ENCODE data around the gene HOXD9. TPM values are rescaled to one million over a fixed set of nuclear protein-coding genes. Genes with fewer than 3 reads are reported as not detected.

Gene HOXD9
- polyA plus RNA-seq, 1 donor from 2014 or later: not detected

- H3K27me3 ChIP-seq (ENCODE audit: insufficient read depth, low read depth, low read length): peaks cover 100% of the 10 kb centered on the region
- no peaks in the 10 kb centered on the region for H3F3A ChIP-seq (ENCODE audit: insufficient read depth, low read length, poor library complexity, severe bottlenecking)
- no peak within 1 kb of the TSS for H3K4me3 ChIP-seq (ENCODE audit: low read length)
- no peak within 1 kb of the TSS for H3K4me2 ChIP-seq (ENCODE audit: low read length)
- H3K9me2 ChIP-seq (ENCODE audit: insufficient read depth, low read length): no peaks in the 10 kb centered on the region
- TF ChIP-seq POLR2AphosphoS5 (IDR thresholded peaks at IDR 0.05) (no peak), RAD21 (conservative IDR thresholded peaks at IDR 0.05) (no peak), TAF1 (IDR thresholded peaks at IDR 0.05; ENCODE audit: low read depth) (no peak), CTCF (IDR thresholded peaks at IDR 0.05; ENCODE audit: poor library complexity, severe bottlenecking) (no peak), MXI1 (conservative IDR thresholded peaks at IDR 0.05; ENCODE audit: poor library complexity, severe bottlenecking) (no peak), EZH2 (IDR thresholded peaks at IDR 0.05; ENCODE audit: borderline replicate concordance, insufficient read depth, low read length, poor library complexity, severe bottlenecking) (peak; percentile 67)
- no peak within 1 kb of the TSS for H3K9ac ChIP-seq (ENCODE audit: low read length)
- peaks cover 7% of the 10 kb centered on the region for H3K9me3 ChIP-seq (ENCODE audit: low read length)
- no peaks in the 10 kb centered on the region for H4K20me1 ChIP-seq (ENCODE audit: insufficient read depth)
- H2AFZ ChIP-seq (ENCODE audit: low read depth, low read length): no peak within 1 kb of the TSS
- H3K79me2 ChIP-seq (replicated peaks; ENCODE audit: insufficient read depth, low read length): no peaks in the 10 kb centered on the region
- no peak within 1 kb of the TSS for H3K27ac ChIP-seq (ENCODE audit: low read length)
- H3K36me3 ChIP-seq (ENCODE audit: insufficient read depth, low read length): no peaks in the 10 kb centered on the region
These were observed 22.6 kb upstream of the HOXD9 start, which contains the start of gene HOXD12 for GRCh38 chr2:176099728-176100546. Gene HOXD12 (plus strand): TSS chr2:176099795. CDS start chr2:176099802, 7 bp downstream.

GRCh38 chr2:176100547-176101140 is 21.9 kb upstream of the HOXD9 start:
- Histone ChIP-seq H3K9ac (ENCODE audit: low read length) (no peak overlapping the region), H3K36me3 (ENCODE audit: insufficient read depth, low read length) (no peaks in the 10 kb centered on the region), H3K4me2 (ENCODE audit: low read length) (no peak overlapping the region), H2AFZ (ENCODE audit: low read depth, low read length) (no peak overlapping the region), H3K79me2 (replicated peaks; ENCODE audit: insufficient read depth, low read length) (no peaks in the 10 kb centered on the region), H3K27me3 (ENCODE audit: insufficient read depth, low read depth, low read length) (peaks cover 100% of the 10 kb centered on the region), H3K4me3 (ENCODE audit: low read length) (no peak overlapping the region), H3K27ac (ENCODE audit: low read length) (no peak overlapping the region), H3K9me3 (ENCODE audit: low read length) (peaks cover 7% of the 10 kb centered on the region), H4K20me1 (ENCODE audit: insufficient read depth) (no peaks in the 10 kb centered on the region), H3F3A (ENCODE audit: insufficient read depth, low read length, poor library complexity, severe bottlenecking) (no peaks in the 10 kb centered on the region), H3K9me2 (ENCODE audit: insufficient read depth, low read length) (no peaks in the 10 kb centered on the region)
- TF ChIP-seq POLR2AphosphoS5 (IDR thresholded peaks at IDR 0.05): peak; percentile 13
- TF ChIP-seq CTCF (IDR thresholded peaks at IDR 0.05; ENCODE audit: poor library complexity, severe bottlenecking): no peak

- Histone ChIP-seq H3K79me2 (replicated peaks; ENCODE audit: insufficient read depth, low read length) (no peaks in the 10 kb centered on the region), H3K9me2 (ENCODE audit: insufficient read depth, low read length) (no peaks in the 10 kb centered on the region), H3K27ac (ENCODE audit: low read length) (no peak overlapping the region), H3K9me3 (ENCODE audit: low read length) (peaks cover 7% of the 10 kb centered on the region), H4K20me1 (ENCODE audit: insufficient read depth) (no peaks in the 10 kb centered on the region), H3K27me3 (ENCODE audit: insufficient read depth, low read depth, low read length) (peaks cover 100% of the 10 kb centered on the region), H3F3A (ENCODE audit: insufficient read depth, low read length, poor library complexity, severe bottlenecking) (no peaks in the 10 kb centered on the region), H3K36me3 (ENCODE audit: insufficient read depth, low read length) (no peaks in the 10 kb centered on the region), H3K9ac (ENCODE audit: low read length) (no peak overlapping the region), H3K4me3 (ENCODE audit: low read length) (no peak overlapping the region), H3K4me2 (ENCODE audit: low read length) (no peak overlapping the region), H2AFZ (ENCODE audit: low read depth, low read length) (no peak overlapping the region)
- TF ChIP-seq REST (IDR thresholded peaks at IDR 0.05; ENCODE audit: borderline replicate concordance) (no peak), RAD21 (conservative IDR thresholded peaks at IDR 0.05) (no peak), EZH2 (IDR thresholded peaks at IDR 0.05; ENCODE audit: borderline replicate concordance, insufficient read depth, low read length, poor library complexity, severe bottlenecking) (no peak), TAF1 (IDR thresholded peaks at IDR 0.05; ENCODE audit: low read depth) (no peak), SMC3 (conservative IDR thresholded peaks at IDR 0.05; ENCODE audit: poor library complexity) (no peak), MXI1 (conservative IDR thresholded peaks at IDR 0.05; ENCODE audit: poor library complexity, severe bottlenecking) (no peak), POLR2AphosphoS5 (IDR thresholded peaks at IDR 0.05) (no peak), CTCF (IDR thresholded peaks at IDR 0.05; ENCODE audit: poor library complexity, severe bottlenecking) (no peak)
These were observed 21.2 kb upstream of the HOXD9 start for GRCh38 chr2:176101216-176101830.

All from neural cell (in vitro differentiated cells).